ENCODE measurements around the gene KRTAP10-4. TPM values are rescaled to one million over a fixed set of nuclear protein-coding genes. Genes with fewer than 3 reads are reported as not detected.

Gene KRTAP10-4
- polyA plus RNA-seq, 1 donor, result not detected

DNA sequence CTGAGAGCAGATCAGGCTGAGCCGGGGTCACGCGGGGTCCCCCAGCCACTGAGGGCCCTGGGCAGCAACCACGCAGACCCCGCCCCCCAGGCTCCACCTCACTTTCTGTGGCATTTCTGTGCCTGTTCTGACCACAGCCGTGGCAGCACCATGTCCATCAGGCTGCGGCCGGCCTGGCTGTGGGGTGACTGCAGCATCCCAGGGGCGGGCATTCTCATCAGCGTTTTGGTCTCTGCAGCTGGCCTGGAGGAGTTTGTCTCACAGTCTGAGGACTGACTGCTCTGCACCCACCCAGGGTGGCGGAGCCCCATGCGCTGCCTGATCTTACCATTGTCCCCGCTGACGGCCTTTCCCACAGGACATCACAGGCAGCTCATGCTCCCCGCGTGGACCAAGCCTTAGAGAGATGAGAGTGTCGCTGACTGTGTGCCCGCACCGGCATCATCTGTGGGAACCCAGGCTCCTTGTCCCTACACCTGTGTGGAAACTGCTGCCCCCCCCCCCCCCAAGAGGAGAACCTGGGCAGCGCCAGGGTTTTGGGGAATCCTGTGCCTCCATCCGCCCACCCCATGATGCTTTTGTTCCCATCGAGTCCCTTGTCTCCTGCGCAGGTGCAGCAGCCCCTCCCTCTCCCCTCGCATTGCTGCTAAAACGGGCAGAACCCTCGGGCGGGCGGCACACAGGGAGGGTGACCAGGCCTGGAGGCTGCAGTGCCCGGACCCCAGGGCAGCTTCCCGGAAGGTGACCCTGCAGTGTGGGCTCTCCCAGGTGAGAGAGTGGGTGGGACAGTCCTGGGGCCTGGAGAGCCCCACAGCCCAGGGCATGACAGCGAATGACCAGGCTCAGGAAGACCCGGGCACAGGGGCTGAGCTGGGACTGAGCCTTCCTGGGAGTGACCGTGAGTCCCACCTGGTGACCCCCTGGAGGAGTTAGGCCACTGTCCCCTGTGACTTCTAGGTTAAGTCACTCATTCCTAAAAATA, 35.3 kb upstream of the KRTAP10-4 start:
- no peaks in the 10 kb centered on the region for H3K4me1 ChIP-seq (ENCODE audit: control insufficient read depth, insufficient read depth, low read length)
- no peaks in the 10 kb centered on the region for H3K36me3 ChIP-seq (ENCODE audit: control insufficient read depth, insufficient read depth, low read length)
- H3K4me3 ChIP-seq (ENCODE audit: low read length), result no peak overlapping the region
- H3K27me3 ChIP-seq (ENCODE audit: control insufficient read depth, insufficient read depth, low read length), result no peaks in the 10 kb centered on the region
- 100% methylated on average over 1 of the region's 33 CpGs for WGBS (ENCODE audit: insufficient coverage, low lambda C conversion rate)
- DNase-seq, result no peak
- no peak overlapping the region for H3K27ac ChIP-seq (ENCODE audit: low read length)
- H3K9me3 ChIP-seq (ENCODE audit: control insufficient read depth, low read depth, low read length), result peaks cover 5% of the 10 kb centered on the region

DNA sequence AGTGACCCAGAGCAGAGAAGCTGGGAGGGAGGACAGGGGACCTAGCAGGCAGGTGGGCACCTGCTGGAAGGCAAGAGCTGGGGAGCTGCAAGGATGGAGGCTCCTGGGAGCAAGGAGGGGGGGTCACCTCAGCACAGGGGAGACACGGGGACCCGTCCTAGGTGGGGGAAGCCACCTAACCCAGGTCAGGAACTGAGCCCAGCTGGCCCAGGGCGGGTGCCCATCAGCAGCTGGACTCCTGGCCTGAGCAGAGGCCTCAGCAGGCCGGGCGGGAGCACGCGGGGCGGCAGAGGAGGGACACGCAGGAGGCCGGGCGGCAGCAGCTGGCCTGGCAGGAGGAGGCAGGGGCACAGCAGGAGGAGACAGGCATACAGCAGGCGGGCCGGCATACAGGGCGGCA, 34.5 kb upstream of the KRTAP10-4 start:
- WGBS (ENCODE audit: insufficient coverage, low lambda C conversion rate), result no CpG with 5 or more reads among the region's 14 CpGs
- DNase-seq, result no peak
- H3K36me3 ChIP-seq (ENCODE audit: control insufficient read depth, insufficient read depth, low read length), result no peaks in the 10 kb centered on the region
- no peaks in the 10 kb centered on the region for H3K27me3 ChIP-seq (ENCODE audit: control insufficient read depth, insufficient read depth, low read length)
- H3K9me3 ChIP-seq (ENCODE audit: control insufficient read depth, low read depth, low read length), result peaks cover 5% of the 10 kb centered on the region
- H3K4me3 ChIP-seq (ENCODE audit: low read length), result no peak overlapping the region
- H3K4me1 ChIP-seq (ENCODE audit: control insufficient read depth, insufficient read depth, low read length), result no peaks in the 10 kb centered on the region
- no peak overlapping the region for H3K27ac ChIP-seq (ENCODE audit: low read length)

DNA sequence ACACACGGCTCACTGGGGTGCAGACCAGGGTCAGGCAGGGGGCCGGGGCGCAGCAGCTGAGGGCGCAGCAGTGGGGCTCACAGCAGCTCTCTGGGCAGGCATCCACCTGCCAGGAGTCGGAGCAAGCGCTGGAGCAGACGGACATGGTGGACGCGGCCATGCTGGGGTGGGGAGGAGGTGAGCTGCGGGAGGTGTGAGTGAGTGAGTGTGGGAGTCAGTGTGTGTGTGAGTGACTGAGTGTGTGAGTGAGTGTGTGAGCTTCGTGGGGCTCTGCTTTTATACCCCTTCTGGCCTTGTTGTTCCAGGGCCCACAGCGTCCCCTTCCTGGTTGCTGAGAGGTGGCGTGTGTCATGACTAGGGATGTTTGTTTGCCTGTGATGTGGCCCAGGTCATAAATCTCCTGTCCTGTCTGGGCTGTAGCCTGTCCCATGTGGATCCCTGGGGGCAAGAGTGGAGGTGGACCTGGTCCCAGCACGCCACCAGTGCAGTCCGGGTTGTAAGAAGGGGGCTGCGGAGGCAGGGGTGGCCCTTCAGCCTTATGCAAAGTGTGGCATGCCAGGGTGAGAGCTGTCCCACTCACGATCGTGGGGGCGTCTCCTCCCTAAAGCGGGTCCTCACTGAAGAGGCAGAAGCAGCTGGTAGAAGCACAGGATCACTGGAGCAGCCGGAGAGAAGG, 33.4 kb upstream of the KRTAP10-4 start, which contains the start of gene KRTAP10-1:
Gene KRTAP10-1 (minus strand): TSS at position 205 of the 676 bp plus-strand sequence. CDS start 45 bp downstream, at position 160.
- Histone ChIP-seq H3K27ac (ENCODE audit: low read length) (no peak within 1 kb of the TSS), H3K4me3 (ENCODE audit: low read length) (no peak within 1 kb of the TSS), H3K36me3 (ENCODE audit: control insufficient read depth, insufficient read depth, low read length) (no peaks in the 10 kb centered on the region), H3K9me3 (ENCODE audit: control insufficient read depth, low read depth, low read length) (peaks cover 5% of the 10 kb centered on the region), H3K4me1 (ENCODE audit: control insufficient read depth, insufficient read depth, low read length) (no peaks in the 10 kb centered on the region), H3K27me3 (ENCODE audit: control insufficient read depth, insufficient read depth, low read length) (no peaks in the 10 kb centered on the region)
- DNase-seq, result no peak
- WGBS (ENCODE audit: insufficient coverage, low lambda C conversion rate), result no CpG with 5 or more reads among the region's 21 CpGs

DNA sequence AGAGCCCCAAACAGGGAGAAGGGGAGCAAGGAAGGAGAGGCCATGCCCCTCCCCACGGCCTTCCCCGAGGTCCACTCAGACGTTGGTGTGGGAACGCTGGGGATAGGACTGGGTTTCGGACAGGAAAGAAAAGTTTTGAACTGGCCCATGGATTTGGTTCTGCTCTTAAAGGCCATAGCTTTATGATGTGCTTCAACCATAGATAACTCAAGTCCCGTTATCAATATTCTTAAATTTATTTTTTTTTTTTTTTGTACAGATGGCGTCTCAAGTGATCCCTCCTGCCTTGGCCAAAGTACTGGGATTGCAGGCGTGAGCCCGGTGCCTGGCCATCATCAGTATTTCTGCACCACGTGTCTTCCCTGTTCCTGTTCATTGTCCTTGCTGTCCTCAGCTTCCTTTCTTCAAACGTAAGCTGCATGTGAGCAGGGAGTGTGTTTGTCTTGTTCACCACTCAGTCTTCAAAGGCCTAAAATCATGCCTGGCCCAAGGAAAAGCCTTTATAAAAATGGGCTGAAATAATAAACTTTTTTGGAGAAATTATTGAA, 32.7 kb upstream of the KRTAP10-4 start:
- Histone ChIP-seq H3K27ac (ENCODE audit: low read length) (no peak overlapping the region), H3K4me3 (ENCODE audit: low read length) (no peak overlapping the region), H3K9me3 (ENCODE audit: control insufficient read depth, low read depth, low read length) (peaks cover 5% of the 10 kb centered on the region), H3K27me3 (ENCODE audit: control insufficient read depth, insufficient read depth, low read length) (no peaks in the 10 kb centered on the region), H3K36me3 (ENCODE audit: control insufficient read depth, insufficient read depth, low read length) (no peaks in the 10 kb centered on the region), H3K4me1 (ENCODE audit: control insufficient read depth, insufficient read depth, low read length) (no peaks in the 10 kb centered on the region)
- no peak for DNase-seq
- WGBS (ENCODE audit: insufficient coverage, low lambda C conversion rate), result 70% methylated on average over 3 of the region's 11 CpGs

DNA sequence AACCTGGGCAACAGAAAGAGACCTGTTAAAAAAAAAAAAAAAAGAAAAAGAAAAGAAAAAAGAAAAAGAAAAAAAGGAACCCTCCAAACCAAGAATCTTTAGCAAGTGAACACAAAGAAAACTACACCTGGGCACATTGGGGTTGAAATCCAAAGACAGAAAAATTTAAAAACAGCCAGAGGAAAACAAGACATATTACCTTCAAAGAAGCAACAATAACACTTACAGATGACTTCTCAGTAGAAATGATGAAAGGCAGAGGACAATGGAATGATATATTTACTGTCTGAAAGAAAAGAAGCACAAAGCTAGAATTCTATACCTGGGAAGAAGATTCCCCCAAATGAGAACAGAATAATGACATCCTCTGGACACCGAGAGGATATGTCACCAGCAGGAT, 30.8 kb upstream of the KRTAP10-4 start:
- DNase-seq, result no peak
- Histone ChIP-seq H3K27ac (ENCODE audit: low read length) (no peak overlapping the region), H3K36me3 (ENCODE audit: control insufficient read depth, insufficient read depth, low read length) (no peaks in the 10 kb centered on the region), H3K9me3 (ENCODE audit: control insufficient read depth, low read depth, low read length) (peaks cover 5% of the 10 kb centered on the region), H3K27me3 (ENCODE audit: control insufficient read depth, insufficient read depth, low read length) (no peaks in the 10 kb centered on the region), H3K4me1 (ENCODE audit: control insufficient read depth, insufficient read depth, low read length) (no peaks in the 10 kb centered on the region), H3K4me3 (ENCODE audit: low read length) (no peak overlapping the region)
- 80% methylated on average over 1 of the region's 1 CpG for WGBS (ENCODE audit: insufficient coverage, low lambda C conversion rate)

DNA sequence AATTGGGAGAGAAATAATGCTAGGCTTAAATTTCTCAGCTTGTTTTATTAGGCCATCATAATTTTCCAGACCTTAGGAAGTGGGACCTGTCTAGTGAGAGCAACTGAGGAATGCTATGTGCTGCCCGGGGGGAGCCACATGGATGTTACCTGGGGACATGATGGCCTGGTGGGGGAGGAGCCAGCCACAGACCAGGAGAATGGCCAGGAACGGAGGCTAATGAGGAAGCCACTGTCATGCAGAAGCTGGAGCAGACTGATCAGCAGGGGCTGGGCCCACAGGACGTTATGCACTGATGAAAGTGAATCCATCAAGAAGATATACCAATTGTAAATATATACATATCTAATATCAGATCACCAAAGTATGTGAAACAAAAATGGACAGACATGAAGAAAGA, 29.0 kb upstream of the KRTAP10-4 start:
- no peak for DNase-seq
- Histone ChIP-seq H3K4me1 (ENCODE audit: control insufficient read depth, insufficient read depth, low read length) (no peaks in the 10 kb centered on the region), H3K9me3 (ENCODE audit: control insufficient read depth, low read depth, low read length) (peaks cover 2% of the 10 kb centered on the region), H3K4me3 (ENCODE audit: low read length) (no peak overlapping the region), H3K27ac (ENCODE audit: low read length) (no peak overlapping the region), H3K27me3 (ENCODE audit: control insufficient read depth, insufficient read depth, low read length) (peaks cover 4% of the 10 kb centered on the region), H3K36me3 (ENCODE audit: control insufficient read depth, insufficient read depth, low read length) (no peaks in the 10 kb centered on the region)
- no CpG with 5 or more reads among the region's 3 CpGs for WGBS (ENCODE audit: insufficient coverage, low lambda C conversion rate)

DNA sequence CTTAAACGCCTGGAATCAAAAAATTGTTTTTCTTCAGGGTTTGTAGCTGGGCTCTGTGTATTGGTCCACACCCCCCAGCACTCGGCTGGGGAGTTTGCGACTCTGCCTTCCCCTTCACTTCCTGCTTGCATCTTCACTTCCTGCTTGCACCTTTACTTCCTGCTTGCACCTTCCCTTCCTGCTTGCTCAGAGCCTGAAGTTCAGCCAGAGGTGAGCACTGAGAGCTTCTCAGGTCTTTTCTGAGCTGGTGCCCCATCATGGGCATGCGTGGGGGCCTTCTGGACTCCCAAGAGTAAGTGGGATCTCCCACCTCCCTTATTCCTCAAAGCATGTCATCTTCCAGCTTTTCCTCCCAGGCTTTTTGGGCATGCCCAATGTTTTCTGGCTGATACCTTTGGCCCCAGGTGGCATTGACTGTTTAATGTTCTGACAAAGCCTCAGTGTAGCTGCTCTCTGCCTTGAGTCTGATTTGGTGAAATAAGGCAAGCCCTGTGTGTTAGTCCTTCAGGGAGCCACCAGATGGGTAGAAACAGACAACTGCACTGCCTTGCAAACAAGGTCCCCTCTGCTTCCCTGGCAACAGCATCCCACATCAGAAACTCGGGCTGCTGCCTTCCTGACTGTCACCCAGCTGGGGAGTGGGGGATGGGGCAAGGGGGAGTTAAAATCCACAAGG, 25.7 kb upstream of the KRTAP10-4 start:
- peaks cover 6% of the 10 kb centered on the region for H3K27me3 ChIP-seq (ENCODE audit: control insufficient read depth, insufficient read depth, low read length)
- H3K4me1 ChIP-seq (ENCODE audit: control insufficient read depth, insufficient read depth, low read length), result no peaks in the 10 kb centered on the region
- WGBS (ENCODE audit: insufficient coverage, low lambda C conversion rate), result 88% methylated on average over 3 of the region's 5 CpGs
- DNase-seq, result no peak
- no peaks in the 10 kb centered on the region for H3K36me3 ChIP-seq (ENCODE audit: control insufficient read depth, insufficient read depth, low read length)
- peaks cover 2% of the 10 kb centered on the region for H3K9me3 ChIP-seq (ENCODE audit: control insufficient read depth, low read depth, low read length)
- H3K27ac ChIP-seq (ENCODE audit: low read length), result no peak overlapping the region
- H3K4me3 ChIP-seq (ENCODE audit: low read length), result no peak overlapping the region

DNA sequence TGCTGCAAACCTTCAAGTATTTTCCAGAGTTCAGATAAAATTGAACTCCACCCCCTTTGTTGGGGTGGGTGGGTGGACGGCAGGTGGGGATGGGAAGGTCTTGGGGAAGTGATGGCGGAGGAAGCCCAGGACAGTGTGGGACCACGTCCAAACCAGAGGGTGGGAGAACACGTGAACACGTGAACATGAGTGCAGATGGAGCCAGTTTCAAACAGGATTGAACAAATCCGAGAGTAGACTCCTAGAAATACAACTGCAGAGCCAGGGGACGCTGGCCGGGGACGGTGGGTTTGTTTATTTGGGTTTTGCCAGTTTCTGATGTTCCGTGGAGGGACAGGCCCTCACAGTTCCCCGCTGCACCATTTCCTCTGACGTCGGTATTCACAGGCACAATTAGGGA, 25.1 kb upstream of the KRTAP10-4 start:
- no peaks in the 10 kb centered on the region for H3K36me3 ChIP-seq (ENCODE audit: control insufficient read depth, insufficient read depth, low read length)
- no CpG with 5 or more reads among the region's 13 CpGs for WGBS (ENCODE audit: insufficient coverage, low lambda C conversion rate)
- peaks cover 6% of the 10 kb centered on the region for H3K27me3 ChIP-seq (ENCODE audit: control insufficient read depth, insufficient read depth, low read length)
- H3K9me3 ChIP-seq (ENCODE audit: control insufficient read depth, low read depth, low read length), result peaks cover 2% of the 10 kb centered on the region
- DNase-seq, result no peak
- no peaks in the 10 kb centered on the region for H3K4me1 ChIP-seq (ENCODE audit: control insufficient read depth, insufficient read depth, low read length)
- no peak overlapping the region for H3K4me3 ChIP-seq (ENCODE audit: low read length)
- no peak overlapping the region for H3K27ac ChIP-seq (ENCODE audit: low read length)

DNA sequence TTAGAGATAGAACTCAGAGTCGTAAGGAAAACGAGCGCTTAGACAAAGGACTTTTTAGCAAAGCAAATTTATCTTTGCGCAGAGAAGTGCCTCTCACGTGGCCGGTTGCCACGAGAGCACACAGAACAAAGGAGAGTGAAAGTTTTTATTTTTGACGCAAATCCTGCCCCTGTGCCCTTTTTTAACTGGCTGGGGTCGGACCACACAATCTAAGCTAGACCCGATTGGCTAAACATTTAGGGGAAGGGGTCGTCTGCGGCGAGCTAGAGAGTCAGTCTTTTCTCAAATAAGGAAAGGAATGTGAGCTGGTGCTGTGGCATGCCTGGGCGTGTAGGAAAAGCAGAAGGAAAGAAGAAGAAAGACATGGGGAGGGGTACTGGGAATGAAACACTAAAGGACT, 24.6 kb upstream of the KRTAP10-4 start:
- DNase-seq, result peak in 1 of 2 donors; percentile 3
- H3K27ac ChIP-seq (ENCODE audit: low read length), result no peak overlapping the region

More for the DNA sequence above, 24.6 kb upstream of the KRTAP10-4 start:
- Histone ChIP-seq H3K9me3 (ENCODE audit: control insufficient read depth, low read depth, low read length) (peaks cover 2% of the 10 kb centered on the region), H3K4me1 (ENCODE audit: control insufficient read depth, insufficient read depth, low read length) (no peaks in the 10 kb centered on the region), H3K4me3 (ENCODE audit: low read length) (no peak overlapping the region), H3K27me3 (ENCODE audit: control insufficient read depth, insufficient read depth, low read length) (peaks cover 6% of the 10 kb centered on the region), H3K36me3 (ENCODE audit: control insufficient read depth, insufficient read depth, low read length) (no peaks in the 10 kb centered on the region)
- 20% methylated on average over 1 of the region's 14 CpGs for WGBS (ENCODE audit: insufficient coverage, low lambda C conversion rate)

Data from large intestine (tissue), 3 donors.